CD4-positive, alpha-beta T cell (primary cell): ENCODE results near the gene SPACA4. TPM values are rescaled to one million over a fixed set of nuclear protein-coding genes. Genes with fewer than 3 reads are reported as not detected.

Experiments
- ATAC-seq: fragments of 200-7000 bp; cut with Tn5 transposase; one replicate; pipeline ENCODE4 v1.10.0; 2022; ENCODE audit warnings: mild to moderate bottlenecking; ENCODE audit not compliant: poor library complexity
- CTCF ChIA-PET: fragments of 350-600 bp; sonication (Branson Sonifier 250); formaldehyde crosslinking; loops from one replicate; lab custom pipeline; 2021; ENCODE audit warnings: antibody characterized with exemption, inconsistent platforms; lab: Charles Lee
- POLR2A ChIA-PET: fragments of 350-600 bp; sonication (Branson Sonifier 250); formaldehyde crosslinking; loops from one replicate; lab custom pipeline; 2021; ENCODE audit warnings: antibody characterized with exemption, inconsistent platforms; lab: Charles Lee
- DNase-seq, 14 experiments: peaks; one replicate each; pipeline ENCODE4 v3.0.0-alpha.2; 2013 to 2020; ENCODE audit warnings: mixed read lengths in 2 of 14
- H3K27ac ChIP-seq, 2 donors: one replicate each; pipeline versions ENCODE4 v1.5.1 to v1.7.0; 2013; ENCODE audit warnings: low read length in 2 of 2, low read depth in 1 of 2, mild to moderate bottlenecking in 1 of 2
- H3K27me3 ChIP-seq, 2 experiments: 1 replicate in 1 of 2; 2 replicates in 1 of 2; pipeline versions ENCODE4 v1.6.1 to v1.7.0; 2013; ENCODE audit warnings: low read length in 2 of 2, control low read depth in 1 of 2, mild to moderate bottlenecking in 1 of 2, moderate library complexity in 1 of 2; ENCODE audit not compliant: insufficient read depth in 2 of 2, control insufficient read depth in 1 of 2
- H3K36me3 ChIP-seq: one replicate; pipeline ENCODE4 v1.6.1; 2013; ENCODE audit warnings: low read length, control low read depth; ENCODE audit not compliant: insufficient read depth
- H3K4me1 ChIP-seq: one replicate; pipeline ENCODE4 v1.6.1; 2013; ENCODE audit warnings: low read length, control low read depth; ENCODE audit not compliant: insufficient read depth
- H3K4me3 ChIP-seq: one replicate; pipeline ENCODE4 v1.5.1; 2013; ENCODE audit warnings: mild to moderate bottlenecking, low read length, moderate library complexity
- H3K9me3 ChIP-seq, 2 experiments: 1 replicate in 1 of 2; 2 replicates in 1 of 2; pipeline versions ENCODE4 v1.6.1 to v1.7.0; 2013; ENCODE audit warnings: low read length in 2 of 2, mild to moderate bottlenecking in 2 of 2, control low read depth in 1 of 2, moderate library complexity in 1 of 2; ENCODE audit not compliant: control insufficient read depth in 1 of 2, insufficient read depth in 1 of 2
- H3K27ac Mint-ChIP-seq: one replicate; pipeline ENCODE4 v1.8.0; 2020; ENCODE audit warnings: mixed read lengths
- H3K27me3 Mint-ChIP-seq: one replicate; pipeline ENCODE4 v1.8.0; 2021; ENCODE audit warnings: mixed read lengths
- H3K36me3 Mint-ChIP-seq: one replicate; pipeline ENCODE4 v1.8.0; 2021; ENCODE audit warnings: low read depth, mixed read lengths
- H3K4me1 Mint-ChIP-seq: one replicate; pipeline ENCODE4 v1.8.0; 2021; ENCODE audit warnings: low read depth, mixed read lengths
- H3K4me3 Mint-ChIP-seq: one replicate; pipeline ENCODE4 v1.8.0; 2020; ENCODE audit warnings: mild to moderate bottlenecking, mixed read lengths
- H3K9me3 Mint-ChIP-seq: one replicate; pipeline ENCODE4 v1.8.0; 2020; ENCODE audit warnings: mixed read lengths
- CTCF ChIP-seq: fragments of 200-600 bp; IDR thresholded peaks from one replicate; pipeline ENCODE4 v1.8.0; 2022; ENCODE audit warnings: antibody characterized with exemption, mild to moderate bottlenecking
- intact Hi-C, 2 experiments: fragments of 100-400 bp; cut with DNase I in 1 of 2; cut with micrococcal nuclease in 1 of 2; formaldehyde crosslinking; loops; one replicate each; pipeline versions ENCODE4 v1.15.1 to v1.9.0; 2023 to 2025; cut with DNase I, micrococcal nuclease
- total RNA-seq, 174 experiments: library from RNA in 2 of 174; stranded (reverse) in 2 of 174; gene quantifications; one replicate each; pipeline ENCODE4 v1.2.3 and lab custom pipeline; 2021 to 2026

Gene SPACA4
- total RNA-seq, 2 experiments from 2014 or later, result not detected

GRCh38 chr19:48644839-48645619 is 38.5 kb downstream of the SPACA4 start:
- intact Hi-C loops, result loop anchor here (5.0 kb wide), 2 partner anchors 192 to 322 kb away; partner anchors contain the start of genes FTL (in 1 of the 2) and HSD17B14 (in 1 of the 2)
- CTCF ChIA-PET, result interaction anchor here (0.6 to 2.4 kb wide), 8 partner anchors 8 to 240 kb away, joined by 3 to 16 read pairs (median 6); partner anchors contain the start of genes DBP and RPL18
- Mint-ChIP-seq H3K27me3 (no peaks in the 10 kb centered on the region), H3K27ac (peak overlapping the region; percentile 91), H3K4me3 (peak overlapping the region; percentile 85), H3K9me3 (no peaks in the 10 kb centered on the region), H3K4me1 (peaks cover 54% of the 10 kb centered on the region), H3K36me3 (no peaks in the 10 kb centered on the region)
- DNase-seq, result peak; percentile 57 to 90 (median 69)
- POLR2A ChIA-PET, result interaction anchor here (0.5 to 2.4 kb wide), 20 partner anchors 8 to 348 kb away, joined by 3 to 43 read pairs (median 6); partner anchors contain the start of genes DBP, GYS1, RPL18 and RUVBL2
- peak overlapping the region; percentile 78 to 96 for H3K27ac ChIP-seq
- H3K27me3 ChIP-seq, result no peaks in the 10 kb centered on the region
- TF ChIP-seq CTCF, result no peak
- no peaks in the 10 kb centered on the region for H3K36me3 ChIP-seq
- H3K4me3 ChIP-seq, result peak overlapping the region; percentile 71
- peaks cover 49% of the 10 kb centered on the region for H3K4me1 ChIP-seq
- no peaks in the 10 kb centered on the region for H3K9me3 ChIP-seq
- ATAC-seq, result peak; percentile 55

- Mint-ChIP-seq H3K27me3 (no peaks in the 10 kb centered on the region), H3K4me3 (peak overlapping the region; percentile 85), H3K4me1 (peaks cover 54% of the 10 kb centered on the region), H3K9me3 (no peaks in the 10 kb centered on the region), H3K27ac (peak overlapping the region; percentile 91), H3K36me3 (no peaks in the 10 kb centered on the region)
- ATAC-seq (no peak), DNase-seq (peak in 1 of 14 experiments; percentile 34)
- peak overlapping the region; percentile 71 for H3K4me3 ChIP-seq
- no peaks in the 10 kb centered on the region for H3K27me3 ChIP-seq
- intact Hi-C loops, result loop anchor here (5.0 kb wide), 2 partner anchors 192 to 322 kb away; partner anchors contain the start of genes FTL (in 1 of the 2) and HSD17B14 (in 1 of the 2)
- H3K36me3 ChIP-seq, result no peaks in the 10 kb centered on the region
- CTCF ChIA-PET, result interaction anchor here (0.6 to 2.4 kb wide), 14 partner anchors 8 to 257 kb away, joined by 3 to 19 read pairs (median 4); partner anchors contain the start of genes DBP and RPL18
- POLR2A ChIA-PET, result interaction anchor here (0.5 to 2.4 kb wide), 25 partner anchors 9 to 347 kb away, joined by 3 to 43 read pairs (median 4); partner anchors contain the start of genes DBP, GYS1, RPL18 and RUVBL2
- no peak for TF ChIP-seq CTCF
- H3K27ac ChIP-seq, result peak overlapping the region; percentile 78 to 96
- H3K4me1 ChIP-seq, result peaks cover 48% of the 10 kb centered on the region
- H3K9me3 ChIP-seq, result no peaks in the 10 kb centered on the region
Observed at GRCh38 chr19:48645620-48646000, 39.1 kb downstream of the SPACA4 start.

GRCh38 chr19:48646001-48646721 is 39.6 kb downstream of the SPACA4 start, which contains the start of gene CA11:
TSS of gene CA11 (minus strand) at chr19:48646187. CDS start at chr19:48645632, 555 bp downstream.
- ChIA-PET POLR2A (interaction anchor here (0.5 to 2.4 kb wide), 21 partner anchors 9 to 347 kb away, joined by 3 to 43 read pairs (median 4); partner anchors contain the start of genes DBP, GYS1, RPL18 and RUVBL2), CTCF (interaction anchor here (0.6 to 2.4 kb wide), 14 partner anchors 9 to 256 kb away, joined by 3 to 19 read pairs (median 4); partner anchors contain the start of genes DBP and RPL18)
- Histone ChIP-seq H3K27ac (peak within 1 kb of the TSS; percentile 78 to 96), H3K4me1 (peaks cover 48% of the 10 kb centered on the region), H3K27me3 (no peaks in the 10 kb centered on the region), H3K36me3 (no peaks in the 10 kb centered on the region), H3K4me3 (peak within 1 kb of the TSS; percentile 71), H3K9me3 (no peaks in the 10 kb centered on the region)
- intact Hi-C loops, result loop anchor here (1.0 to 5.0 kb wide), 10 partner anchors 8 to 321 kb away; partner anchors contain the start of genes FTL (in 1 of the 2) and HSD17B14 (in 1 of the 2)
- H3K4me3 Mint-ChIP-seq, result peak within 1 kb of the TSS; percentile 85
- H3K27ac Mint-ChIP-seq, result peak within 1 kb of the TSS; percentile 91
- H3K27me3 Mint-ChIP-seq, result no peaks in the 10 kb centered on the region
- peak; percentile 88 to 96 (median 92) for DNase-seq
- H3K9me3 Mint-ChIP-seq, result no peaks in the 10 kb centered on the region
- ATAC-seq, result peak; percentile 80
- peaks cover 54% of the 10 kb centered on the region for H3K4me1 Mint-ChIP-seq
- no peaks in the 10 kb centered on the region for H3K36me3 Mint-ChIP-seq
- peak; percentile 84 for TF ChIP-seq CTCF
